BLaER1 (cell line): ENCODE results near the gene FZD2.

Experiments
- H3K27ac ChIP-seq: shearing (Covaris generic); formaldehyde crosslinking; 2 replicates; pipeline ENCODE4 v1.8.1; 2022
- H3K27me3 ChIP-seq: shearing (Covaris generic); formaldehyde crosslinking; 2 replicates; pipeline ENCODE4 v1.8.1; 2022
- H3K36me3 ChIP-seq: shearing (Covaris generic); formaldehyde crosslinking; 2 replicates; pipeline ENCODE4 v1.8.1; 2022
- H3K4me1 ChIP-seq: shearing (Covaris generic); formaldehyde crosslinking; 2 replicates; pipeline ENCODE4 v1.8.1; 2022
- H3K4me2 ChIP-seq: shearing (Covaris generic); formaldehyde crosslinking; 2 replicates; pipeline ENCODE4 v1.8.1; 2022
- H3K4me3 ChIP-seq: shearing (Covaris generic); formaldehyde crosslinking; 2 replicates; pipeline ENCODE4 v1.8.1; 2022
- H3K9ac ChIP-seq: shearing (Covaris generic); formaldehyde crosslinking; 2 replicates; pipeline ENCODE4 v1.8.1; 2022
- H3K9me3 ChIP-seq: shearing (Covaris generic); formaldehyde crosslinking; 2 replicates; pipeline ENCODE4 v1.8.1; 2022
- H4K20me1 ChIP-seq: shearing (Covaris generic); formaldehyde crosslinking; 2 replicates; pipeline ENCODE4 v1.8.1; 2022
- Cebpa-rat ChIP-seq: shearing (Covaris generic); IDR thresholded peaks from 2 replicates; pipeline ENCODE4 v1.8.1; 2022

FZD2 gene

GRCh38 chr17:44593156-44593555 is 35.9 kb downstream of the FZD2 start:
- Histone ChIP-seq H3K4me3 (no peak overlapping the region), H3K4me2 (0 out of 2 replicates have a peak overlapping the region, but pooled peaks have one; percentile 32), H3K4me1 (peaks cover 27% of the 10 kb centered on the region), H3K9ac (no peak overlapping the region), H3K27me3 (no peaks in the 10 kb centered on the region), H4K20me1 (no peaks in the 10 kb centered on the region), H3K27ac (no peak overlapping the region), H3K9me3 (no peaks in the 10 kb centered on the region), H3K36me3 (no peaks in the 10 kb centered on the region)
- no peak for TF ChIP-seq Cebpa-rat

DNA sequence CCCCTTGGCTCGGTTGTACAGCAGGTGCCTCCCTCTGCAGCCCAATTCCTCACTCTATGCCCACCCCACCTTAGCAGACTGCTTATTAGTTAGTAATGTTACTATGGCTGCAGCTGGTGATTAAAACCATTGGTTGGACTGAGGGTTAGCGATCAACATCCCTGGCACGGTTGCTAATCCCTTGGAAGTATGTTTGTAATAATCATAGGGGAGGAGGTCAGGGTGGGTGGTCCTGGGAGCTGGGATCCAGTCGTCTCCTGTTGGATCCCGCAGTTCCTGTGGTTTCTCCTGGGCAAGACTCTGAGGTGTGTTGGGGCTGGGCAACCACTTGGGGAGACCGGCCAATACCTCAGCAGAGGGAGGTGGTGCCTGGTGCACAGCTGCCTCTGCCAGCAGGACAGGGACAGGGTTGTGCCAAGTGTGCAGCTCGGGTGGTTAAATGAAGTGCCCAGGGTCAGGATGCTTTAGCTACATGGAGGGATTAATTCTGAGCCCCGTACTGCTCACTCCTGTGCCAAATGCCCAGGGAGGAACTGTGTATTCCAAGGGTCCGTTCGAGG is 38.0 kb downstream of the FZD2 start:
- no peaks in the 10 kb centered on the region for H3K9me3 ChIP-seq

GRCh38 chr17:44598329-44598728 is 41.0 kb downstream of the FZD2 start:
- Histone ChIP-seq H3K4me2 (0 out of 2 replicates have a peak overlapping the region, but pooled peaks have one; percentile 26), H3K27me3 (no peaks in the 10 kb centered on the region), H3K27ac (no peak overlapping the region), H3K4me3 (no peak overlapping the region), H4K20me1 (no peaks in the 10 kb centered on the region), H3K9me3 (no peaks in the 10 kb centered on the region), H3K36me3 (no peaks in the 10 kb centered on the region), H3K9ac (no peak overlapping the region), H3K4me1 (peaks cover 54% of the 10 kb centered on the region)
- no peak for TF ChIP-seq Cebpa-rat

More for the DNA sequence above, 38.0 kb downstream of the FZD2 start:
- Histone ChIP-seq H3K27me3 (no peaks in the 10 kb centered on the region), H3K27ac (no peak overlapping the region), H3K4me3 (no peak overlapping the region), H3K4me1 (peaks cover 47% of the 10 kb centered on the region), H4K20me1 (no peaks in the 10 kb centered on the region), H3K9ac (no peak overlapping the region), H3K36me3 (no peaks in the 10 kb centered on the region), H3K4me2 (no peak overlapping the region)
- no peak for TF ChIP-seq Cebpa-rat

GRCh38 chr17:44598932-44599297 is 41.6 kb downstream of the FZD2 start:
- Histone ChIP-seq H3K4me2 (peak overlapping the region; percentile 85), H3K36me3 (no peaks in the 10 kb centered on the region), H3K9me3 (no peaks in the 10 kb centered on the region), H3K27ac (peak overlapping the region; percentile 85), H3K4me3 (no peak overlapping the region), H4K20me1 (no peaks in the 10 kb centered on the region), H3K9ac (peak overlapping the region; percentile 57; the same call in 1 of the 2 replicates), H3K27me3 (no peaks in the 10 kb centered on the region), H3K4me1 (peaks cover 60% of the 10 kb centered on the region)
- TF ChIP-seq Cebpa-rat: no peak

GRCh38 chr17:44599298-44600175 is 42.3 kb downstream of the FZD2 start:
- Histone ChIP-seq H3K27me3 (no peaks in the 10 kb centered on the region), H3K4me1 (peaks cover 66% of the 10 kb centered on the region), H3K4me3 (no peak overlapping the region), H3K27ac (peak overlapping the region; percentile 85), H3K9me3 (no peaks in the 10 kb centered on the region), H3K9ac (peak overlapping the region; percentile 57; the same call in 1 of the 2 replicates), H3K36me3 (no peaks in the 10 kb centered on the region), H3K4me2 (peak overlapping the region; percentile 85), H4K20me1 (no peaks in the 10 kb centered on the region)
- no peak for TF ChIP-seq Cebpa-rat

DNA sequence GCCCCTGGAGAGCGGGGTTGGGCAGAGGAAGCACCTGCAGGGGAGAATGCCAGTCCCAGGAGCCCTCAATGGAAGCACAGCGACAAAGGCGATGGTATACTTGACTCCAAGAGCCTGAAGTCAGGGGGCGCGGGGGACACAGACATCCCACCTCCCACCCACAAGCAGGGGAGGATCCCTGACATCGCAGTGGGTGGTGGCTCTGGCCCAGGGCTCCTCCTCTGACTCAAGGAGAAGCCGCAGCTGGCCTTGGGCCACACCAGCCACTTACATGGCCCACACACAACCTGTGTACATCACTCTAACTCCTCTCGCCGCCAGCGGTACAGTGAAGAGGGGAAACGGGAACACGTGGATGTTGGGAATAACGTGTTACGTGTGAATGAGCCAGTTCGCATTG is 44.3 kb downstream of the FZD2 start:
- peak overlapping the region; percentile 29 for H3K4me3 ChIP-seq
- H3K4me2 ChIP-seq: peak overlapping the region; percentile 85
- peak overlapping the region; percentile 72 for H3K9ac ChIP-seq
- peak overlapping the region; percentile 85 for H3K27ac ChIP-seq
- peaks cover 86% of the 10 kb centered on the region for H3K4me1 ChIP-seq
- no peaks in the 10 kb centered on the region for H3K36me3 ChIP-seq
- H3K27me3 ChIP-seq: no peaks in the 10 kb centered on the region
- TF ChIP-seq Cebpa-rat: no peak
- peaks cover 2% of the 10 kb centered on the region for H3K9me3 ChIP-seq
- no peaks in the 10 kb centered on the region for H4K20me1 ChIP-seq

DNA sequence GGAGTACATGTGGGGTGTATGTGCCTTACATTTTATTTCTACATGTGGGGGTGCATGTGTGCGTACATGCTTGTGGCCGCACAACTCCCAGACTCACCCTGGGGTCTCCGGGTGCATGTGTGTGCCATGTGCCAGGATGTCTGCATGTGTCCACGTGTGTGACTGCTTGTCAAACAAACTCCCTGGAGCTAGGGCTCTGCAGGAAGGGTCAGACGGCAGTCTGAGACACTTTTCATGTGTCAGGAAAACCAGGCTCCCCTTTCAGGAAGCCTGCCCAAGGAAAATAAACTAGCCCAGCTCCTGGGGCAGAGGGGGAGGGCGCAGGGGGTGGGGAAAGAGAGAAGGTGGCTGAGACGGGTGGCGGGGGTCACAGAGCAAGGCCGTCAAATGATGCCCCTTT is 44.7 kb downstream of the FZD2 start:
- peak overlapping the region; percentile 72 for H3K9ac ChIP-seq
- TF ChIP-seq Cebpa-rat: no peak
- H3K36me3 ChIP-seq: no peaks in the 10 kb centered on the region
- peak overlapping the region; percentile 29 for H3K4me3 ChIP-seq
- H3K27ac ChIP-seq: peak overlapping the region; percentile 85
- H3K27me3 ChIP-seq: no peaks in the 10 kb centered on the region
- peaks cover 7% of the 10 kb centered on the region for H3K9me3 ChIP-seq
- peak overlapping the region; percentile 85 for H3K4me2 ChIP-seq
- peaks cover 90% of the 10 kb centered on the region for H3K4me1 ChIP-seq
- H4K20me1 ChIP-seq: no peaks in the 10 kb centered on the region

- Histone ChIP-seq H3K9me3 (peaks cover 7% of the 10 kb centered on the region), H3K4me1 (peaks cover 95% of the 10 kb centered on the region), H3K27me3 (no peaks in the 10 kb centered on the region), H3K4me2 (peak overlapping the region; percentile 85), H3K36me3 (no peaks in the 10 kb centered on the region), H3K9ac (peak overlapping the region; percentile 72), H4K20me1 (no peaks in the 10 kb centered on the region), H3K27ac (peak overlapping the region; percentile 85), H3K4me3 (peak overlapping the region; percentile 29; the same call in 1 of the 2 replicates)
- no peak for TF ChIP-seq Cebpa-rat
These were observed 45.1 kb downstream of the FZD2 start for GRCh38 chr17:44602390-44602789.

- no peaks in the 10 kb centered on the region for H3K36me3 ChIP-seq
- peaks cover 7% of the 10 kb centered on the region for H3K9me3 ChIP-seq
- no peak for TF ChIP-seq Cebpa-rat
- H3K4me1 ChIP-seq: peaks cover 99% of the 10 kb centered on the region
- H4K20me1 ChIP-seq: no peaks in the 10 kb centered on the region
- H3K27me3 ChIP-seq: no peaks in the 10 kb centered on the region
- no peak overlapping the region for H3K9ac ChIP-seq
- H3K4me2 ChIP-seq: peak overlapping the region; percentile 85
- no peak overlapping the region for H3K4me3 ChIP-seq
- peak overlapping the region; percentile 85 for H3K27ac ChIP-seq
These were observed 45.7 kb downstream of the FZD2 start for GRCh38 chr17:44602970-44603369.
